ENCODE measurements around the gene GSG1.

GRCh38 chr12:13135371-13136178 is 32.1 kb upstream of the GSG1 start:
- TF ChIP-seq MAX (IDR thresholded peaks at IDR 0.05) (peak; percentile 82), EGR1 (IDR thresholded peaks at IDR 0.05) (peak; percentile 78)
